H1 (cell line): ENCODE data around the gene DUOX1. TPM values are rescaled to one million over a fixed set of nuclear protein-coding genes. Genes with fewer than 3 reads are reported as not detected.

Experiments
- CTCF ChIA-PET: fragments of 300-600 bp; sonication (Branson Sonifier 250); formaldehyde crosslinking; loops from one replicate; lab custom pipeline; 2021; ENCODE audit not compliant: partially characterized antibody; lab: Charles Lee
- POLR2A ChIA-PET: fragments of 300-600 bp; sonication (Branson Sonifier 250); formaldehyde crosslinking; loops from one replicate; lab custom pipeline; 2021; ENCODE audit warnings: inconsistent platforms; ENCODE audit not compliant: partially characterized antibody; lab: Charles Lee
- DNase-seq, 2 experiments: peaks; one replicate each; pipeline versions ENCODE4 v3.0.0 to v3.0.0-alpha.2; 2010 to 2022; ENCODE audit warnings: low spot score in 2 of 2, low read depth in 1 of 2, mixed read lengths in 1 of 2
- FAIRE-seq: peaks from 2 replicates; lab custom pipeline; 2011; peaks lifted over from hg19 to GRCh38; lab: Jason Lieb, UNC
- H2AFZ ChIP-seq: 2 replicates; pipeline ENCODE4 v1.8.1; 2012; ENCODE audit warnings: low read length, inconsistent platforms
- H2AK5ac ChIP-seq: 2 replicates; pipeline ENCODE4 v1.6.1; 2013; ENCODE audit warnings: low read depth, low read length
- H2BK120ac ChIP-seq: replicated peaks from 2 replicates; pipeline ENCODE3; 2013; ENCODE audit warnings: low read depth, low read length, inconsistent platforms
- H2BK12ac ChIP-seq: 2 replicates; pipeline ENCODE4 v1.6.1; 2013; ENCODE audit warnings: low read depth, low read length
- H2BK15ac ChIP-seq: 2 replicates; pipeline ENCODE4 v1.6.1; 2013; ENCODE audit warnings: low read length
- H2BK20ac ChIP-seq: 2 replicates; pipeline ENCODE4 v1.6.1; 2013; ENCODE audit warnings: low read length
- H2BK5ac ChIP-seq: 2 replicates; pipeline ENCODE4 v1.6.1; 2013; ENCODE audit warnings: low read depth, low read length
- H3K14ac ChIP-seq: 2 replicates; pipeline ENCODE4 v1.6.1; 2013; ENCODE audit warnings: inconsistent platforms; ENCODE audit not compliant: insufficient read length
- H3K18ac ChIP-seq: 2 replicates; pipeline ENCODE4 v1.6.1; 2013; ENCODE audit warnings: low read length; ENCODE audit errors: extremely low read depth
- H3K23ac ChIP-seq: 2 replicates; pipeline ENCODE4 v1.6.1; 2013; ENCODE audit warnings: inconsistent platforms; ENCODE audit not compliant: insufficient read length
- H3K23me2 ChIP-seq: 2 replicates; pipeline ENCODE4 v1.6.1; 2013; ENCODE audit warnings: low read depth, low read length
- H3K27ac ChIP-seq: 2 replicates; pipeline ENCODE4 v1.6.1; 2011; ENCODE audit warnings: low read depth, low read length, inconsistent platforms
- H3K27me3 ChIP-seq, 4 experiments: replicated peaks in 1 of 4; 1 replicate in 1 of 4; 2 replicates in 3 of 4; pipeline versions ENCODE4 v1.6.1 to v1.8.1; 2011 to 2013; ENCODE audit warnings: low read length in 3 of 4, mild to moderate bottlenecking in 3 of 4, inconsistent platforms in 2 of 4, mixed read lengths in 2 of 4, moderate library complexity in 1 of 4; ENCODE audit not compliant: control insufficient read depth in 3 of 4, insufficient read depth in 3 of 4; ENCODE audit errors: extremely low read depth in 1 of 4
- H3K36me3 ChIP-seq, 4 experiments: 2 replicates each; pipeline versions ENCODE4 v1.6.1 to v1.8.1; 2011 to 2013; ENCODE audit warnings: mild to moderate bottlenecking in 4 of 4, low read length in 3 of 4, moderate library complexity in 2 of 4, control low read depth in 1 of 4, inconsistent platforms in 1 of 4; ENCODE audit not compliant: insufficient read depth in 4 of 4, control insufficient read depth in 2 of 4
- H3K4ac ChIP-seq: replicated peaks from 2 replicates; pipeline ENCODE3; 2013; ENCODE audit warnings: low read length, low read depth, mixed read lengths, inconsistent platforms; ENCODE audit not compliant: insufficient read length
- H3K4me1 ChIP-seq, 4 experiments: replicated peaks in 1 of 4; 1 replicate in 1 of 4; 2 replicates in 3 of 4; pipeline versions ENCODE4 v1.6.1 to v1.8.1; 2011 to 2013; ENCODE audit warnings: low read length in 3 of 4, inconsistent platforms in 2 of 4, mixed read lengths in 1 of 4; ENCODE audit not compliant: insufficient read depth in 4 of 4, control insufficient read depth in 3 of 4
- H3K4me2 ChIP-seq, 2 experiments: 2 replicates each; pipeline versions ENCODE4 v1.6.1 to v1.8.1; 2011 to 2013; ENCODE audit warnings: low read depth in 2 of 2, low read length in 2 of 2, control low read depth in 1 of 2, inconsistent platforms in 1 of 2, mild to moderate bottlenecking in 1 of 2; ENCODE audit not compliant: insufficient read depth in 1 of 2
- H3K4me3 ChIP-seq, 4 experiments: fragments of 200-600, 300-600 bp in 1 of 4; sonication (generic), shearing (Covaris generic), sonication (Bioruptor Twin) in 1 of 4; 2 replicates each; pipeline versions ENCODE4 v1.5.1 to v1.8.1; 2011 to 2016; ENCODE audit warnings: low read length in 4 of 4, low read depth in 3 of 4, control low read depth in 2 of 4, inconsistent platforms in 2 of 4, mild to moderate bottlenecking in 2 of 4, mixed read lengths in 1 of 4, moderate library complexity in 1 of 4; ENCODE audit not compliant: insufficient read depth in 2 of 4; ENCODE audit errors: extremely low read depth in 1 of 4
- H3K56ac ChIP-seq: replicated peaks from 2 replicates; pipeline ENCODE3; 2013; ENCODE audit warnings: low read depth, mild to moderate bottlenecking, mixed read lengths, low read length, inconsistent platforms; ENCODE audit not compliant: insufficient read length
- H3K79me1 ChIP-seq: 2 replicates; pipeline ENCODE4 v1.6.1; 2013; ENCODE audit warnings: low read depth, low read length, control low read depth
- H3K79me2 ChIP-seq, 2 experiments: 2 replicates each; pipeline versions ENCODE4 v1.6.1 to v1.8.1; 2012 to 2013; ENCODE audit warnings: low read length in 2 of 2, mild to moderate bottlenecking in 2 of 2, inconsistent platforms in 1 of 2; ENCODE audit not compliant: insufficient read depth in 2 of 2, control insufficient read depth in 1 of 2
- H3K9ac ChIP-seq, 4 experiments: replicated peaks in 1 of 4; 1 replicate in 1 of 4; 2 replicates in 3 of 4; pipeline versions ENCODE4 v1.6.1 to v1.8.1; 2011 to 2013; ENCODE audit warnings: low read depth in 3 of 4, low read length in 3 of 4, control low read depth in 2 of 4, mild to moderate bottlenecking in 2 of 4, moderate library complexity in 2 of 4, inconsistent platforms in 1 of 4; ENCODE audit errors: extremely low read depth in 1 of 4
- H3K9me3 ChIP-seq, 2 experiments: 2 replicates each; pipeline versions ENCODE4 v1.6.1 to v1.8.1; 2012 to 2013; ENCODE audit warnings: mild to moderate bottlenecking in 2 of 2, moderate library complexity in 2 of 2, control low read depth in 1 of 2, inconsistent platforms in 1 of 2, low read depth in 1 of 2, low read length in 1 of 2, mixed read lengths in 1 of 2; ENCODE audit not compliant: insufficient read depth in 2 of 2
- H4K20me1 ChIP-seq, 2 experiments: replicated peaks in 1 of 2; 2 replicates each; pipeline versions ENCODE3 to v1.8.1; 2011 to 2013; ENCODE audit warnings: inconsistent platforms in 2 of 2, low read length in 2 of 2, mild to moderate bottlenecking in 1 of 2; ENCODE audit not compliant: insufficient read depth in 2 of 2, control insufficient read depth in 1 of 2
- H4K5ac ChIP-seq: 2 replicates; pipeline ENCODE4 v1.6.1; 2013; ENCODE audit warnings: low read length, low read depth, mixed read lengths, inconsistent platforms; ENCODE audit not compliant: insufficient read length
- H4K8ac ChIP-seq: 2 replicates; pipeline ENCODE4 v1.8.0; 2013; ENCODE audit warnings: mild to moderate bottlenecking, moderate library complexity, low read length, inconsistent platforms; ENCODE audit not compliant: insufficient read depth; ENCODE audit errors: extremely low read depth
- H4K91ac ChIP-seq: replicated peaks from 2 replicates; pipeline ENCODE3; 2013; ENCODE audit warnings: low read length, mixed read lengths, inconsistent platforms; ENCODE audit not compliant: insufficient read length
- ATF3 ChIP-seq: IDR thresholded peaks from 2 replicates; pipeline ENCODE4 v1.6.1; 2011; ENCODE audit warnings: low read depth, mild to moderate bottlenecking, low read length; ENCODE audit not compliant: insufficient read depth
- EP300 ChIP-seq, 2 experiments: IDR thresholded peaks; 1 replicate in 1 of 2; 2 replicates in 1 of 2; pipeline ENCODE4 v1.6.1; 2011 to 2012; ENCODE audit warnings: low read depth in 2 of 2, low read length in 2 of 2, mild to moderate bottlenecking in 2 of 2, borderline replicate concordance in 1 of 2, inconsistent platforms in 1 of 2, moderate library complexity in 1 of 2
- KDM1A ChIP-seq: fragments of 200-600, 300-600 bp; sonication (generic); IDR thresholded peaks from 2 replicates; pipeline ENCODE4 v1.7.1; 2016; ENCODE audit warnings: mild to moderate bottlenecking, low read length, borderline replicate concordance
- MAFK ChIP-seq: IDR thresholded peaks from 2 replicates; pipeline ENCODE4 v1.6.1; 2012; ENCODE audit warnings: low read depth, mild to moderate bottlenecking, improper control_type of control experiment, low read length
- USF2 ChIP-seq: IDR thresholded peaks from 2 replicates; pipeline ENCODE4 v1.6.1; 2011; ENCODE audit warnings: low read length, improper control_type of control experiment
- WGBS, 2 experiments: shearing (Covaris generic) in 1 of 2; methylation state at CpG; one replicate each; pipeline versions ENCODE4 v1.1.6 to v1.1.7; 2013 to 2015; ENCODE audit warnings: low lambda C conversion rate in 2 of 2, mixed read lengths in 2 of 2, inconsistent platforms in 1 of 2, low coverage in 1 of 2, missing lambda C conversion rate in 1 of 2; ENCODE audit not compliant: insufficient replicate concordance in 2 of 2, insufficient coverage in 1 of 2, insufficient read length in 1 of 2; ENCODE audit errors: extremely low coverage in 1 of 2, missing lambda C conversion rate in 1 of 2; 5-methylcytosine and 5-hydroxymethylcytosine counted together
- polyA plus RNA-seq, 7 experiments: library from polyadenylated mRNA; depleted of rRNA in 3 of 7; stranded (reverse) in 5 of 7; unstranded in 2 of 7; fragments of >200 nt in 5 of 7; fragments of 200-250 nt in 2 of 7; gene quantifications; 1 replicate in 5 of 7; 2 replicates in 1 of 7; 4 replicates in 1 of 7; pipeline versions ENCODE4 v1.2.1 to v1.2.3, GENCODE V29; 2011 to 2013; ENCODE audit warnings: missing spikeins in 2 of 7, mixed read lengths in 2 of 7
- total RNA-seq: library from RNA; stranded (reverse); fragmentation: NEBNext Ultra II Directional; extraction: Animal tissue kit (Norgen Biotek cat#: 25700); gene quantifications from 2 replicates; pipeline ENCODE4 v1.2.1, GENCODE V29; 2021

DUOX1 gene
- total and polyA plus RNA-seq, 2 of the 8 experiments (the other 6 are each of a cell fraction or from before 2014, with no cell fraction given), result 0.84 to 1.4 TPM

- no peak overlapping the region for H2BK12ac ChIP-seq
These were observed 73.4 kb downstream of the DUOX1 start for GRCh38 chr15:45203182-45203581.

More at GRCh38 chr15:45203182-45203581, 73.4 kb downstream of the DUOX1 start:
- Histone ChIP-seq H2BK5ac (no peak overlapping the region), H3K56ac (no peak overlapping the region), H3K4me2 (no peak overlapping the region), H3K79me2 (no peaks in the 10 kb centered on the region), H3K23ac (no peak overlapping the region), H3K23me2 (peaks cover 14% of the 10 kb centered on the region), H3K4ac (no peak overlapping the region), H3K36me3 (no peaks in the 10 kb centered on the region), H4K91ac (no peak overlapping the region), H3K79me1 (no peaks in the 10 kb centered on the region), H3K9me3 (no peaks in the 10 kb centered on the region), H4K5ac (no peak overlapping the region), H3K4me1 (no peaks in the 10 kb centered on the region), H4K20me1 (no peaks in the 10 kb centered on the region), H3K14ac (no peak overlapping the region), H2BK15ac (no peak overlapping the region), H3K27me3 (no peaks in the 10 kb centered on the region), H3K18ac (no peak overlapping the region), H3K4me3 (no peak overlapping the region), H4K8ac (no peak overlapping the region), H3K9ac (no peak overlapping the region), H2BK20ac (no peak overlapping the region), H2AFZ (no peak overlapping the region), H2AK5ac (no peak overlapping the region), H3K27ac (no peak overlapping the region), H2BK120ac (no peak overlapping the region)
- TF ChIP-seq ATF3 (no peak), EP300 (IDR thresholded peaks at IDR 0.05; ENCODE audit: borderline replicate concordance in 1 of 2, low read depth in 2 of 2, low read length in 2 of 2) (no peak), MAFK (no peak), KDM1A (no peak), USF2 (no peak)
- no peak for DNase-seq
- 87% methylated on average over 4 of the region's 4 CpGs; no CpG with 5 or more reads in 1 of the 2 experiments for WGBS, 2 experiments
- CTCF ChIA-PET, result interaction anchor here (0.7 to 39.2 kb wide), 14 partner anchors 15 to 411 kb away, joined by 3 to 1117 read pairs (median 6); partner anchors contain the start of genes DUOX1, DUOXA1, SHF and SLC28A2
- POLR2A ChIA-PET, result interaction anchor here (0.5 to 1.5 kb wide), 4 partner anchors 36 to 508 kb away, joined by 3 to 4 read pairs (median 4); a partner anchor contains a TSS
- no peak for FAIRE-seq
